ENCODE data around the gene NCK1. TPM values are rescaled to one million over a fixed set of nuclear protein-coding genes. Genes with fewer than 3 reads are reported as not detected.
"Not testable (repeated sequence)": the region's sequence is repeated elsewhere in the genome, so short reads cannot be mapped to it uniquely, and the experiment has no call there.

The NCK1 gene
- polyA plus RNA-seq, 1 donor from 2014 or later = 31.9 TPM

- Mint-ChIP-seq H3K36me3 (no peaks in the 10 kb centered on the region), H3K4me1 (no peaks in the 10 kb centered on the region), H3K27ac (peak overlapping the region in 1 of 3 donors; percentile 43), H3K4me3 (no peak overlapping the region), H3K27me3 (no peaks in the 10 kb centered on the region), H3K9me3 (no peaks in the 10 kb centered on the region)
These were observed 120.6 kb downstream of the NCK1 start for GRCh38 chr3:136982520-136983138.

DNA sequence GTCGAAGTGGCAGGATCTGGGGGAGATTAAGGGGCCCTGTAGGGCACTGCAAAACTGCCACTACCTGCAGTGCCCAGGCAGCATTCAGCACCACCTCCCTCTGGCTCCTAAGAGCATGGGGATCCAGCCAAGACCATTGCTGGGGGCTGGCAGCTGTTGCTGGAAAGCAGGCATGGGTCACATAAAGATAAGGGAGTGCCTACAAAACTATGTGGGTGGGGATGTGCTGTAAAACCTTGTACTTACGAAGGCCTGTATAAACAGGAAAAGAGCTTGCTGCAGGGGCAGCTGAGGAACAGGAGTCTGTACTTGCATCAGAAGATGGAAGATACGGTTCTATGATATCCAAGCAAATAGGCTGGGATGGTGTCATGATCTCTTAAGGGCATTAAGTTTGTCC, 122.8 kb downstream of the NCK1 start:
- no peaks in the 10 kb centered on the region for H3K9me3 Mint-ChIP-seq
- no peaks in the 10 kb centered on the region for H3K4me1 Mint-ChIP-seq
- H3K36me3 Mint-ChIP-seq = no peaks in the 10 kb centered on the region
- H3K27me3 Mint-ChIP-seq = no peaks in the 10 kb centered on the region
- no peak overlapping the region for H3K4me3 Mint-ChIP-seq
- no peak overlapping the region for H3K27ac Mint-ChIP-seq

DNA sequence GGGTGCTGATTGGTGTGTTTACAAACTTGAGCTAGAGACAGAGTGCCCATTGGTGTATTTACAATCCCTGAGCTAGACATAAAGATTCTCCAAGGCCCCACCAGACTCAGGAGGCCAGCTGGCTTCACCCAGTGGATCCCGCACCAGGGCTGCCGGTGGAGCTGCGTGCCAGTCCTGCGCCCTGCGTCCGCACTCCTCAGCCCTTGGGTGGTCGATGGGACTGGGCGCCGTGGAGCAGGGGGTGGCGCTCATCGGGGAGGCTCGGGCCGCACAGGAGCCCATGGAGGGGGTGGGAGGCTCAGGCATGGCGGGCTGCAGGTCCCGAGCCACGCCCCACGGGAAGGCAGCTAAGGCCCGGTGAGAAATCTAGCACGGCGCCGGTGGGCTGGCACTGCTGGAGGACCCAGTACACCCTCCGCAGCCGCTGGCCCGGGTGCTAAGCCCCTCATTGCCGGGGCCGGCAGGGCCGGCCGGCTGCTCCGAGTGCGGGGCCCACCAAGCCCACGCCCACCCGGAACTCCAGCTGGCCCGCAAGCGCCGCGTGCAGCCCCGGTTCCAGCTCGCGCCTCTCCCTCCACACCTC, 125.5 kb downstream of the NCK1 start:
- H3K9me3 Mint-ChIP-seq, H3K4me1 Mint-ChIP-seq, H3K36me3 Mint-ChIP-seq, H3K4me3 Mint-ChIP-seq, H3K27me3 Mint-ChIP-seq, H3K27ac Mint-ChIP-seq: not testable (repeated sequence)

DNA sequence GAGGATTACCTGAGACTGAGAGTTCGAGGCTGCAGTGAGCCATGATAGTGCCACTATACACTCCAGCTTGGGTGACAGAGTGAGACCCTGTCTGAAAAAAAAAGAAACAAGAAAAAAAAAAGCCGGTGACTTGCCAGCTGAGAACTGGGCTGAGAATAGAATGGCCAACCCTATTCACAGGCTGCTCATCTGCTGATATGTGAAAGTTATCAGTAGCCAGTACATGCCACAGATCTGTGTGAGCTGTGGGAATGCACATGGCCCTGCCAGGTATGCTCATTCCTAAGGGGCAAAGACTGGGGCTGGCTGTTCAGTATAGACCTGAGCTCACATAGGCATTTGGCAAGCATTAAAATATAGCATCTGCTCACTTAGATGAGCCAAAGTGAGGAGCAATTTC, 126.6 kb downstream of the NCK1 start:
- Mint-ChIP-seq H3K4me3 (no peak overlapping the region), H3K4me1 (no peaks in the 10 kb centered on the region), H3K27ac (no peak overlapping the region), H3K36me3 (no peaks in the 10 kb centered on the region), H3K9me3 (no peaks in the 10 kb centered on the region), H3K27me3 (no peaks in the 10 kb centered on the region)

- Mint-ChIP-seq H3K9me3 (no peaks in the 10 kb centered on the region), H3K27me3 (no peaks in the 10 kb centered on the region), H3K4me3 (no peak overlapping the region), H3K36me3 (no peaks in the 10 kb centered on the region), H3K4me1 (no peaks in the 10 kb centered on the region), H3K27ac (peak overlapping the region in 1 of 3 donors; percentile 54)
These were observed 127.9 kb downstream of the NCK1 start for GRCh38 chr3:136989781-136990524.

DNA sequence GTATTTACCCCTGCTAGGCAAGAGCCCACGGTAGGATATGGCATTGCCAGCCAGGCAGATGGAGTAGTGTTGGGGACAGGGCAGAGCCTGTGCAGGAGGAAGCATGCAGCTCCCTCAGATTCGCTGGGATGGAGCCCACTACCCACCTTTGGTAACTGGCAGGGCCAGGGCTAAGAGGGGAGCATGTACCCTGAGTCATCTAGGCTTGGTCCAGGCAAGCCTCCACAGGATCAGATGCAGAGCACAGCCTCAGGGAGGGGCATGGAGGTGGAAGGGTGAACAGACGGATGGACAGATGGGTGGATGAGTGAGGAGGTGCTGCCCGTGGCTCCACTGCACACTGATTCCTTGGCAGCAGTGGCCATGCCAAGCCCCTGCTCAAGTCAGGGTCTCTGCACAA, 128.8 kb downstream of the NCK1 start:
- H3K27me3 Mint-ChIP-seq = no peaks in the 10 kb centered on the region
- H3K9me3 Mint-ChIP-seq = no peaks in the 10 kb centered on the region
- H3K27ac Mint-ChIP-seq = peak overlapping the region in 1 of 3 donors; percentile 54
- no peaks in the 10 kb centered on the region for H3K36me3 Mint-ChIP-seq
- H3K4me3 Mint-ChIP-seq = no peak overlapping the region
- H3K4me1 Mint-ChIP-seq = no peaks in the 10 kb centered on the region

DNA sequence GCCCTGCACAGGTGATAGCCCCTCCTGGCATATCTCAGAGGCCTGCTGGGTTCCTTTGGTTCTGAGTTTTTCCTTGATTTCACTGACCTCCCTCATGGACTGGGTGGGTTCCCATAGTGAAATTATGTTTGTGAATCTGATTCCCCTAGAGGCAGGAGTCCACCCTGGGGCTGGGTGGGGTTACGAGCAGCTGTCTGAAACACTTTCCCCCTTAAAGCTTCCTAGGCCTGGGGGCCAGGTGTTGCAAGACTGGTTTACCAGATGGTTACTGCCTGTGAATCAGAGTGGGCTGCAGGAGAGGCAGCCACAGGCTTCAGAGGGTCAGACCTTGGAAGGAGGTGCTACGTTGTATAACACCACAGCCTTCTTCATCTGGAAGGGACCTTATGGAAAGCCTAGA, 130.1 kb downstream of the NCK1 start:
- H3K4me3 Mint-ChIP-seq = no peak overlapping the region
- no peaks in the 10 kb centered on the region for H3K9me3 Mint-ChIP-seq

GRCh38 chr3:136994772-136995516, 132.9 kb downstream of the NCK1 start:
- H3K9me3 Mint-ChIP-seq = no peaks in the 10 kb centered on the region
- no peaks in the 10 kb centered on the region for H3K27me3 Mint-ChIP-seq
- H3K27ac Mint-ChIP-seq = no peak overlapping the region
- H3K36me3 Mint-ChIP-seq = no peaks in the 10 kb centered on the region
- no peaks in the 10 kb centered on the region for H3K4me1 Mint-ChIP-seq
- H3K4me3 Mint-ChIP-seq = no peak overlapping the region

More for the DNA sequence above, 130.1 kb downstream of the NCK1 start:
- Mint-ChIP-seq H3K27me3 (no peaks in the 10 kb centered on the region), H3K27ac (no peak overlapping the region), H3K4me1 (no peaks in the 10 kb centered on the region), H3K36me3 (no peaks in the 10 kb centered on the region)

DNA sequence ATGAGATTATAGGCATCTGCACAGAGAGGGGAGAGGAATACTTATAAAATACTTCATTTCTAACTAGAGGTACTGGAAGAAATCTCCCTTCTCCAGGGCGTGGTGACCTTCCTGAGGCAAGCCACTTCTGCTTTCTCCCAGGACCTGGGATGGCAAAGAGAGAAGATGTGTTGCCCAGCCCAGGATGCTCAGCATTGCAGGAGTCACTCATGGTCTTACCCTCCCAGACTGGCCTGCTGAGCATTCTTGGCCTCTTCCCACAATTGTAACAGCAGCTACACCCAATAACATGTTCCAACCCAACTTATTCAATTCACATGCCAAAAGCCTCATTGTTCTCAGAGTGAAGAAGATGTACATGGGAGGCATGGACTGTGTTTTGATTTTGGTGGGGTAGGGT, 133.6 kb downstream of the NCK1 start:
- H3K9me3 Mint-ChIP-seq = peaks cover 0 to under 1% (median 0%) of the 10 kb centered on the region in 3 donors
- no peaks in the 10 kb centered on the region for H3K36me3 Mint-ChIP-seq
- H3K27ac Mint-ChIP-seq = no peak overlapping the region
- no peaks in the 10 kb centered on the region for H3K27me3 Mint-ChIP-seq
- H3K4me1 Mint-ChIP-seq = no peaks in the 10 kb centered on the region
- H3K4me3 Mint-ChIP-seq = no peak overlapping the region

Other genes with a start within 250 kb of the NCK1 start
- 20.8 TPM for gene STAG1, start 109.8 kb upstream of the NCK1 start, polyA plus RNA-seq
- gene SLC35G2, start 43.1 kb upstream of the NCK1 start, polyA plus RNA-seq = 0.31 TPM
- not detected for gene IL20RB, start 95.8 kb downstream of the NCK1 start, polyA plus RNA-seq